ENCODE results near the gene IPO13. TPM values are rescaled to one million over a fixed set of nuclear protein-coding genes. Genes with fewer than 3 reads are reported as not detected.
A peak's percentile ranks its signal among the peaks of the same experiment; 100 is the strongest.

The IPO13 gene
- total and polyA plus RNA-seq, 10 of the 15 experiments (the other 5 are each of a cell fraction or from before 2014, with no cell fraction given) = 7.1 to 26.6 (median 15.9) TPM

DNA sequence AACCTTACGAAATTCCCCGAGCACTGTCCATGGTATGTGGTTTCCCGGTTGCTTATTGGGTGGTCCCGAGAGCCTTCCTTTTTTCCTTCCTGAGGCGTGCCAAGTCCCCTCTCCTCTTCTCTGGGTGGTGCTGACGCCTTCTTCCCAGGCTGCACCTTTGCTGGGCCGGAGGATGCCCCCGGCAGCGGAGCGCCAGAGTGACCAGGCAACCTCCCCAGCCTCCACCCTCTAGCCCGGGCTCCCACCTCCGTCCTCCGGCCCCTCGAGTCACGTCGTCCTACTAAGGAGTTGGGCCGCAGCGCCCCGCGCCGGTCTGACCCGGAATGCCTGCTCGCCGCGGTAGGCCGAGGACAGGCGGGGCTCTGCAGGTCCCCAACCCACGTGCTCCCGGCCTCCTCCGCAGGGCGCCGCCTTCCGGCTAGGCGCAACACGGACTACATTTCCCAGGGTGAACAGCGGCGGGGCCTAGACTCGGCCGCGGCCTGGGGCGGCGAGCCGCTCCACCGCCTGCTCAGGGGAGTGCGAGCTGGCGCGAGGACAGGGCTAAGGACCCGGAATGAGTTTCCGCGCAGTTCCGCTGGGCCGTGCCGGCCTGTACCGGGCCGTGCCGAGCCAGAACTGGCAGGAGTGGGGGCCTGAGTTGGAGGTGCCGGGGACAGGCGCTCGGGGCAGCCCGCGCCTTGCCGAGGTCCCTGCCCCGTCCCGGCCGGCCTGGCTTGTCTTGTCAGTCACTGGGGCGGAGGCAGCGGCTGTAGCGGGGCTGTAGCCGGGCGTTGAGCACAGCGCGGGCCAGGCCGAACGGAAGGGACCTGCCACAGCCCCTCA is at the start of gene IPO13 (continued):
- TF ChIP-seq, protein P1, sequence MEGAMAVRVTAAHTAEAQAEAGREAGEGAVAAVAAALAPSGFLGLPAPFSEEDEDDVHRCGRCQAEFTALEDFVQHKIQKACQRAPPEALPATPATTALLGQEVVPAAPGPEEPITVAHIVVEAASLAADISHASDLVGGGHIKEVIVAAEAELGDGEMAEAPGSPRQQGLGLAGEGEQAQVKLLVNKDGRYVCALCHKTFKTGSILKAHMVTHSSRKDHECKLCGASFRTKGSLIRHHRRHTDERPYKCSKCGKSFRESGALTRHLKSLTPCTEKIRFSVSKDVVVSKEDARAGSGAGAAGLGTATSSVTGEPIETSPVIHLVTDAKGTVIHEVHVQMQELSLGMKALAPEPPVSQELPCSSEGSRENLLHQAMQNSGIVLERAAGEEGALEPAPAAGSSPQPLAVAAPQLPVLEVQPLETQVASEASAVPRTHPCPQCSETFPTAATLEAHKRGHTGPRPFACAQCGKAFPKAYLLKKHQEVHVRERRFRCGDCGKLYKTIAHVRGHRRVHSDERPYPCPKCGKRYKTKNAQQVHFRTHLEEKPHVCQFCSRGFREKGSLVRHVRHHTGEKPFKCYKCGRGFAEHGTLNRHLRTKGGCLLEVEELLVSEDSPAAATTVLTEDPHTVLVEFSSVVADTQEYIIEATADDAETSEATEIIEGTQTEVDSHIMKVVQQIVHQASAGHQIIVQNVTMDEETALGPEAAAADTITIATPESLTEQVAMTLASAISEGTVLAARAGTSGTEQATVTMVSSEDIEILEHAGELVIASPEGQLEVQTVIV (IDR thresholded peaks at IDR 0.05; ENCODE audit: borderline replicate concordance, partially characterized antibody) = peak; percentile 91
- no peak for TF ChIP-seq GABPA (IDR thresholded peaks at IDR 0.05; ENCODE audit: low read depth)
- TF ChIP-seq ZSCAN29 (IDR thresholded peaks at IDR 0.05) = no peak
- TF ChIP-seq STAT1 (conservative IDR thresholded peaks at IDR 0.05) = no peak; the same call in none of the 2 replicates
- no peak for TF ChIP-seq ZNF622 (IDR thresholded peaks at IDR 0.05)
- no peak for TF ChIP-seq EP300 (IDR thresholded peaks at IDR 0.05; ENCODE audit: borderline replicate concordance in 1 of 2, control insufficient read depth in 1 of 2, low read depth in 2 of 2, low read length in 2 of 2)
- peak; percentile 65 for TF ChIP-seq NKRF (conservative IDR thresholded peaks at IDR 0.05)
- TF ChIP-seq BMI1 (IDR thresholded peaks at IDR 0.05; ENCODE audit: borderline replicate concordance) = no peak
- TF ChIP-seq POU2F2 (IDR thresholded peaks at IDR 0.05; ENCODE audit: borderline replicate concordance, low read depth, low read length) = peak; percentile 55; the same call in 1 of the 3 replicates
- TF ChIP-seq ETV6 (conservative IDR thresholded peaks at IDR 0.05 in 1 of 2, IDR thresholded peaks at IDR 0.05 in 1 of 2; ENCODE audit: borderline replicate concordance in 1 of 2, low read depth in 1 of 2) = no peak
- TF ChIP-seq YY1 (IDR thresholded peaks at IDR 0.05; ENCODE audit: low read depth, low read length) = peak; percentile 40
- TF ChIP-seq ZNF217 (IDR thresholded peaks at IDR 0.05) = no peak
- TF ChIP-seq E2F8 (IDR thresholded peaks at IDR 0.05; ENCODE audit: low read depth, partially characterized antibody) = no peak
- no peak for TF ChIP-seq NR2C2 (IDR thresholded peaks at IDR 0.05; ENCODE audit: borderline replicate concordance, control insufficient read depth, insufficient read length, low read depth)
- TF ChIP-seq HCFC1 (IDR thresholded peaks at IDR 0.05; ENCODE audit: low read length) = peak; percentile 96
- peak; percentile 76 for TF ChIP-seq USF2 (IDR thresholded peaks at IDR 0.05; ENCODE audit: borderline replicate concordance, low read depth, low read length)
- TF ChIP-seq BACH1 (IDR thresholded peaks at IDR 0.05; ENCODE audit: borderline replicate concordance) = peak; percentile 66; the same call in 1 of the 2 replicates
- no peak for TF ChIP-seq JUNB (IDR thresholded peaks at IDR 0.05)
- no peak for TF ChIP-seq BCL3 (IDR thresholded peaks at IDR 0.05; ENCODE audit: borderline replicate concordance, insufficient read depth, low read depth, low read length, poor library complexity, severe bottlenecking)

Measured in GM12878 (cell line).